GM18951 (cell line): Measurements from ENCODE around the gene ADGRV1.

ENCODE experiments used
- POLR2A ChIP-seq: IDR thresholded peaks from 4 replicates; pipeline ENCODE4 v1.6.1; 2011; ENCODE audit warnings: mild to moderate bottlenecking; ENCODE audit not compliant: insufficient read length, insufficient read depth; ENCODE audit errors: extremely low read depth
- in situ Hi-C: fragments of 300-500 bp; cut with MboI; formaldehyde crosslinking; loops from one replicate; pipeline ENCODE4 v1.12.0; 2022; ENCODE audit warnings: low sequenced_read_pairs, mixed read lengths, inconsistent platforms; ENCODE audit not compliant: unreplicated experiment

ADGRV1 gene

DNA sequence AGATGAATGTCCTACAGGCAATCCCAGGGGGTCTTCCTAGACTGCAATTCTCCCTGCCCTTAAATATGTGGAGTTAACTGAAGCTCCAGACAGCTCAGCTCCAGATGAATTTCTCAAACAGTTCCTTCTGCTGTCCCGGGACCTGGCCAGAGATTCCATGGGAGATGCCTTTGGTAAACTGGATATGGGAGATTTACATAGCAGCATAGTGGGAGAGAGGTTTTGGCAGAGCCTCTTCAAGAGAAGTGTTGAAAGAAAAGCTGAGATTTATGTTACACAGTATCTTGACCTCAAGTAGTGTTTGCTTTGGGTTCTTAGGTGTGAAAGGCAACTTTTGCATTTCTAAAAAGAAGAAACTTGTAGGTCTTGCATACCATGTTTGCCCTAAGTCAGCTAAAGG is 459.6 kb downstream of the ADGRV1 start:
- TF ChIP-seq POLR2A = no peak
- in situ Hi-C loops = no loop called here

DNA sequence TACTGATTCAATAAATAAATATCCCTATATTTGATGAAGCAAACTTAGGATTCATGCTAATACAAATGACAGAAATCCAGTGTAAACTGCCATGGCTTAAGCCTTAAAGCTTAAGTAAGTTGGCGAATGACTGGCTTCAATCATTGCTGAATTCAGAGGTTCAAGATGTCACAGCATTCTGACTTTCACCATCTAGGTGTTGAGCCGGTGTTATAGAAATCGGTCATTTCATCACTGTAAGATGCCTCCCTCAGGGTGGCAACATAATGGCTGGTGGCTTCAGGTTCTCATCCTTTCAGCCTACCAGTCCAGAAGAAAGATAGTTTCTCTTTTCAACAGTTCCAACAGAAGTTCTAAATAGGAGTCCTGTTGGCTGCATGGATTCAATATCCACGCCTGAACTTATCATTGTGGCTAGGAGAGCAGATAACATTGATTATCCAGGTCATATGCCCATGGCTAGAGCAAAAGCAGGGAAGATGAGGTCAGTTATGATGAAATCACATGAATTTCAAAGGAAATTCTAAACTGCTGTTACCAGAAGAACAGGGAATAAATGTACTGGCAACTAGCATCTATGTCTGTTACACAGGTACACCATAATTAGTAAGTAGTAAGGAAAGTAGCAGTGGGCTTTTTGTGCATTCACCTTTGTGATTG is 460.2 kb downstream of the ADGRV1 start:
- in situ Hi-C loops = no loop called here
- TF ChIP-seq POLR2A = no peak

DNA sequence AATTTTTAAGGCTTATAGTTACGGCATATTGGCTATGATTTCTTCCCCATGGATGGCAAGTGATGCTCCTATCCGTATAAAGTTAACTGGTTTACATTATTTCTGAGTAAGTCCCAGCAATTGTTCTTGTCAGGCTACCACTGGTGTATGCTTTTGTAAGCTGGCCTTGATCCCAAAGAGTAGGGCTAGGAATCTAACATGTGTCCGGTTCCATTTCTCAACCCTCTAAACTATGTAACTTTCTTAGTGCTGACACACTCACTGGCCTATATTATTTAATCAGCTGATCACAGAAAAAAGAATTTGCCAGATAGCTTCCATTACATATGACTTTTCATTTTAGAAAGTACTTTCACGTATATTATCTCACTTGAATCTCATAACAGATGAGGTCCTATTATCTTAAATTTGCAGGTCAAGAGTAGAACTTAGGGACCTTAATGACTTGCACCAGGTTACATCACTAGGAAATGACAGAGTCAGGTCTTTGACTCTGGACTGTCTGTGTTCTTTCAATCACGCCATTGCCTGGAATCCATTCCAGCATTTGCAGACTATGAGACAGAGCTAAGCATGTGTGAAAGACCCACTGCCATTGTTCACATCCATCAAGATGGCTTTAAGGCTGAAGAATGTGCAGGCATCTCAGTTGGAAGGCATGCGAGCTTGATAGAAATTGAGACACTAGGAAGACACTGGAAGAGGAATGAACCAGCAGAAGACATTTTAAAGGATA is 461.6 kb downstream of the ADGRV1 start:
- in situ Hi-C loops = no loop called here
- no peak for TF ChIP-seq POLR2A

DNA sequence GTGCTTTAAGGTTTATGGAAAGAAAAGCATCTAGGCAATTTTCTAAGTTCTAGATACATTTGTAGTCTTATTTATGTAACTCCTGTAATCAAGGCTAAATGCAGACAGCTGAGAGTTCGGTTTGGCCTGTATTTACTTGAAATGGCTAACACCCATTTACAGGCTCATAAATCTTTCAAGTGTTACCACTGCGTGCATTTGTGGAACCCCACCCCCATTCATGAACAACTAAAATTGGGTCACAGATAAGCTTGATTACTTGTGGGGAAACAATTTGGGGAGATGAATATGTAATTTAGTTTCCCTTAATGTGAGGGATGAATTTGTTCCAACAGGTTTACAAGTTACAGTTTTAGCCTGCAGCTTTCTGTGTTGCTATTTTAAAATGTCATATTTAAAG is 463.9 kb downstream of the ADGRV1 start:
- TF ChIP-seq POLR2A = no peak

DNA sequence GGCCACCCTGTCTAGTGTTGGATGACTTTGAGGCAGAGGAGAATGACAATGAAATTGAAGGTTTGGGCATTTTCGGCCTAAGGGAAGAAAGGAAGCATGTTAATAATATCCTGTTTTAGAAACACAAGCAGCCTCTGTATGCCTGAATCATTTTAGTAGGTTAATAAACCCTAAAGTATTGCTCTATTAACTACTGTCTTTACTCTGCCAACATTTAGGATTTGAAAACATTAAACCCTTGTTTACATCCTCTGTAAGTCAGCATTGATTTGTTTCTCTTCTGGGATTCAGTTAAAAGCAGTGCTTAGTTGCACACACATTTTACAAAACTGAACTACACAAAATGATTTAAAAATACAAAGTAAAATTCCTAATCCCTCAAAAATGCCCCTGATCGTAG is 465.6 kb downstream of the ADGRV1 start:
- no peak for TF ChIP-seq POLR2A

More for the DNA sequence above, 463.9 kb downstream of the ADGRV1 start:
- in situ Hi-C loops = no loop called here

DNA sequence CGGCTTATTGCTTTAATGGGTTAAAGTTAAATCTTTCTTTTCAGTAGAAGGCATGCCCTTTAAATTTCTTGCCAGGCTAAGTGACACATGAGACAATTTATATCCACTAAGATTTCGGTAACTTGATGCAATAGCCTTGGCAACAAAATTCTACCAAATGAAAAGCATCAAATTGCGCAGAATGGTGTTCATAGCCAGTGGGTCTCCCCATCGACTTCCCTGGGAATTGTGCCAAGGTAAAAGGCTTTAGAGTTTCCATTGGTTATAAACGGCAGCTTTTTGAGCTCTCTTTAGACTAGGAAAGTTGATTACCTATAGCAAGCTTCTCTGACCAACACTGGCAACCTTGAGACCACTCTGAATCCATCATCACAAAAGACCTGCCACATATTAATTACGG is 466.1 kb downstream of the ADGRV1 start:
- no peak for TF ChIP-seq POLR2A
- in situ Hi-C loops = no loop called here

More for the DNA sequence above, 465.6 kb downstream of the ADGRV1 start:
- in situ Hi-C loops = no loop called here

DNA sequence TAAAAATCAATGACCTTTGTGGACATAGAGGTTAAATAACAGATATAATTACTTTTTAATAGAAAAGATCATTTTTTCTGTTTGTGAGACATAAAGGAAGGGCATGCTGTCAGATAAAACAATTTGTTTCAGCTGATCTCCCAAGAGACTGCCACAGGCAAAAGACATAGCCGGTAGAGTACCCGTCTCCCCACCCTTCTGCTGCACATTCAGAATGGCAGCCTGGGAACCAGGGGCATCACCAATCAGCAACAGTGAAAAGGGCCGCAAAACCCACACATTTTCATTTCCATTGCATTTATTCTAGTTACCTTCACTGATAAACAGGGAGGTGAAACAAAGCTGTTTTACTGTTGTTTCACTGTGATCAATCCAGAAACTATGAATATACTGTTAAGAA is 466.9 kb downstream of the ADGRV1 start:
- in situ Hi-C loops = no loop called here

DNA sequence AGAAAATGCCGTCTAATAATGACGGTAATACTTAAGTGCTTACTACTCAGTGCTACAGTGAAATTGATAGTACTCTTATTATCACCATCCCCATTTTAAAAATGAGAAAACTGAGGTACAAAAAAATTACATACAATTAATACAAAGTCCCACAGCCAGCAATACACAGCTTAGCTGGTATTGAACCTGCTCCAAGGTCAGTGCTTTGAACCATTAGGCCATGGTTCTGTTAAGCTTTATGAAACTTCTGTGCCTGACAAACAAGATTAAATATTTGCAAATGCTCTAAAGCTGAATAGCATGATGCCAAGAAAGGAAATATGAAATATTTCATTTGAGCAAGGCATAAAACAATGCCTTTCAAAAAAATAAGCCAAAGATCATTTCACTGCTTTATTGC is 467.4 kb downstream of the ADGRV1 start:
- in situ Hi-C loops = no loop called here
- no peak for TF ChIP-seq POLR2A

More for the DNA sequence above, 466.9 kb downstream of the ADGRV1 start:
- no peak for TF ChIP-seq POLR2A

DNA sequence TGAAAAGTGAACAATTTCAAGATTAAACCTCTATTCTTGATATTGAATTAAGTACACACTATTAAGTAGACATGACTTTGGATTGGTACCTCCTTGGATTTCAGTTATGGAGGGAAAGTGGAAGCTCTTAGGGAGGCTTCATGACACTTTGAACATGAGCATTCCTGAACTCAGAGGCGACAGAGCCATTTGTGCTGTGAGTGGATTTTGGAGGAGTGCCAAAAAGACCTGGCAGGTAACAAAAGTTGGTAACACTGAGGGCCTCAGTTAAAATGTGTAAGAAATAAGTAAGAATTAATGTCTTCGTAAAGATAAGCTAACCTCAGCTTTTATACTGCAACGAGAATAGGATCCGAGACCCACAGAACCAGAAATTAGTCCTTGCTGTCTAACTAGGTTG is 467.9 kb downstream of the ADGRV1 start:
- no peak for TF ChIP-seq POLR2A

DNA sequence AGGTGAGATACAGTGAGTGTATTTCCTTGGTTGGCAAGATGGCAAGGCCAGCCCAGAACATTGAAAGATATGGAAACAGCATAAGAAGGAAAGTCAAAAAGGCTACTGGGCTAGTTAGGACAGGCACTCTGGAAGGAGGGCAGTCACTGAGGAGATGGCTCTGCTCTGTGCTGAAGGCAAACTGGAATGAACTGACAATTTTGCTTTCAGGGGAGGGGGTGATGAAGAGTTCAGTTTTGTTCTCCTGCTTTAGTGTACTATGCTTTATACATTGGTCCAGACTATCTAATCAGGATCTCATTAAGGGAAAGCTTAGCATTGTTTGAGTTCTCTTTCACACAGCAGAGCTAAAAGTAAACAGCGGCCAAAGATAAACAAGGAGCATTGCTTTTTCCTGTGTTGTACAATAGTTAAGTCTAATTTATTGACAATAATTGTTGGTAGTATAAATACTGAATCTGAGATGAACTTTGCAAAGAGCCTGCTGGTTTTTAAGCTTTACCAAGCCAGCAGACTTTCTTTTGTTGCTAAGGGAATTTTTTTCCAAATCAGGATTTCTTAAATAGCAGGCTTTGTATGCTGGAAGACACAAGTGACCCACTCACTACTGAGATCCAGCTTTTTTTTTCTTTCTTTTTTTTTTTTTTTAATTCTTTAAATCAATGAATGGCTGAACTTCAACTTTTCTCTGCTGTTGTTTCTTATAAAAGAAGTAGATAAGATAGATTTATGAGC is 469.0 kb downstream of the ADGRV1 start:
- no peak for TF ChIP-seq POLR2A
- in situ Hi-C loops = no loop called here

More for the DNA sequence above, 467.9 kb downstream of the ADGRV1 start:
- in situ Hi-C loops = no loop called here

DNA sequence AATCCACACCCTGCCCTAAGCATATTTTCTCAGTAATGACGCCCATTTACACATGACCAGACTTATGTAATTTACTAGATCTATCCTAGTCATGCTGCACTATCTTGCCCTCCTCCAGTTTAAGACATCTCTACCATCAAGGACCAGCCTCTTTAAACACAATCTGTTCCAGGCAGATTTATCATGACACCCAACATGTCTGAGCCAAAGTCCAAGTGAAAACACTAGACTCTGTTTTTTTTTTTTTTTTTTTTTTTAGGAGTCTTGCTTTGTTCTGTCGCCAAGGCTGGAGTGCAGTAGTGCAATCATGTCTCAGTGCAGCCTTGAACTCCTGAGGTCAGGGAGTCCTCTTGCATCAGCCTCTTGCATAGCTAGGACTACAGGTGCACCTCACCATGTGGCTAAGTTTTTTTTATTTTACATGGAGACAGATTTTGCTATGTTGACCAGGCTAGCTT is 469.9 kb downstream of the ADGRV1 start:
- in situ Hi-C loops = no loop called here
- no peak for TF ChIP-seq POLR2A

DNA sequence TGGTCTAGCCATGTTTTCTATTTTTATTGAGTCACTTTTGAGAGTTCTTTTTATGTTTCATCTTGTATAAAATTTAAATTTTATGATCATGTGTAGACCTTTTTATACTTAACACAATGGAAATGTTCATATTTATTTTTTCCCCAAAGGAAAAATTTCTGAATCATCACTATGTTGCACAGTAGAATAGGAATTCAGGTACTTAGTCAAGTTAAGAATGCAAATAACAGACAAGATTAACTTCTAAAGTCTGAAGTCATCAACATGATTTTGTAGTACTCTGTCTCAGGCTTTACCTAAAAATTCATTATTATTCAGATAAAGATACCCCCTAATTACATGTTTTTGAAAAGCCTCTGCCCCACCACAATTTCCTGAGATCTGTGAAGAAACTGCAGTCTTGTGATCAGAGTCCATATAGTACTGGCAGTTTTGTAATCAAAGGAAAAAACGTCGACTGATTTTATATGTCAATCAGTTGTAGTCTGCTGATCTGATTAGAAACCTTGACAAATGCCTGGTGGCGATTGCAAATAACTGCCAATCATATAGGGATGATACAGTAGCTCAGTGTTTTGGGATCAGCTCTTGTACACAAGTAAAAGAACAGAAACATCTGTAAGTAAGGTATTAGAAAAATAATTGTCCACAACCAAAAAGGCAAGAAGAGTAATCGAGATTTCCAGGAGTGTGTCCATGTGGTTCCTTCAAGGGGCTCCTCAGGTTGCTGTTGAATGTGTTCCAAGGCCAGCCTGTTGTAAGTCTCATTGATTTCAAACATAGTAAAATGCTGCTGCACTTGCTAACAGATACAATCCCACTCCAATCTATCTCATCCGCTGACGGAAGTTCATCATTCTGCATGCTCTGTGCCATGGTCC is 472.2 kb downstream of the ADGRV1 start:
- in situ Hi-C loops = no loop called here

DNA sequence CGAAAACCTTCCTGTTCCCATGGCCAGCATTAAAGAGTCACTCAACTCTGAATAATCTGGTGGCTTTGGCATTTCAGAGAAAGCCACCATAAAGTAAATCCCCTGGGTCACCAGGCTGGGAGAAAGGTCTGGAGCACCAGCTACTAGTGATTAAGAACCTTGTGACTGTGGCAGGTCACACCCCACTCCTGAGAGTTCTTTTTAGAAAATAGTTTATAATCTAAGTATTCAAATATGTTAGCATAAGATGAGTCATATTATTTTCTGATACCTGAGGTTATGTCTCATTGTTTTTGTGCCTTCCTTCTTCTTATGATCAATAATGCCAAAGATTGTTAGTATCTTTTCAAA is 472.8 kb downstream of the ADGRV1 start:
- in situ Hi-C loops = no loop called here
- no peak for TF ChIP-seq POLR2A

More for the DNA sequence above, 472.2 kb downstream of the ADGRV1 start:
- no peak for TF ChIP-seq POLR2A
